ENCODE results near the gene EXT2.

Gene EXT2

DNA sequence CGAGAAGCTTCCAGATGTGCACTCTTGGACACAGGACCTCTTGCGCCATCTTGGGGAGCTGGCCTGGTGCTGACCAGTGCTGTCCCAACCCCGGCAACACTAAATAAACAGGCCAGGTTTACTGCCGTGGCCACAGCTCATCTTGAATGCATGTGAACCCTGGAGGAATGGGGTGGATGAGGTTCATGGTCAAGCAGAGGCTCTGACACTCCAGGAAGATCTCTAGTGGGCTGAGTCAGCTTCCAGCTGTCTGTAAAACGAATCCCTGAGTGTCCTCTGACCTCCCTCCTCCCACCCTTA, 162.7 kb downstream of the EXT2 start:
- Histone ChIP-seq H3F3A (ENCODE audit: control insufficient read depth, insufficient read depth) (no peaks in the 10 kb centered on the region), H3K4me2 (ENCODE audit: low read length) (no peak overlapping the region), H3K4me3 (ENCODE audit: low read length) (no peak overlapping the region), H3K79me2 (ENCODE audit: control insufficient read depth, low read length) (no peaks in the 10 kb centered on the region), H3K27me3 (ENCODE audit: control insufficient read depth, low read length) (no peaks in the 10 kb centered on the region), H3K4me1 (ENCODE audit: control insufficient read depth, low read length) (no peaks in the 10 kb centered on the region), H3K27ac (ENCODE audit: low read depth, low read length) (no peak overlapping the region), H3K9me2 (replicated peaks; ENCODE audit: control insufficient read depth, low read length) (no peaks in the 10 kb centered on the region), H3K9me3 (ENCODE audit: control insufficient read depth, insufficient read depth, low read length) (peaks cover 4% of the 10 kb centered on the region), H3K36me3 (ENCODE audit: control insufficient read depth, low read length) (no peaks in the 10 kb centered on the region), H4K20me1 (ENCODE audit: control insufficient read depth, insufficient read depth, low read depth, low read length) (no peaks in the 10 kb centered on the region)
- TF ChIP-seq, protein P1, sequence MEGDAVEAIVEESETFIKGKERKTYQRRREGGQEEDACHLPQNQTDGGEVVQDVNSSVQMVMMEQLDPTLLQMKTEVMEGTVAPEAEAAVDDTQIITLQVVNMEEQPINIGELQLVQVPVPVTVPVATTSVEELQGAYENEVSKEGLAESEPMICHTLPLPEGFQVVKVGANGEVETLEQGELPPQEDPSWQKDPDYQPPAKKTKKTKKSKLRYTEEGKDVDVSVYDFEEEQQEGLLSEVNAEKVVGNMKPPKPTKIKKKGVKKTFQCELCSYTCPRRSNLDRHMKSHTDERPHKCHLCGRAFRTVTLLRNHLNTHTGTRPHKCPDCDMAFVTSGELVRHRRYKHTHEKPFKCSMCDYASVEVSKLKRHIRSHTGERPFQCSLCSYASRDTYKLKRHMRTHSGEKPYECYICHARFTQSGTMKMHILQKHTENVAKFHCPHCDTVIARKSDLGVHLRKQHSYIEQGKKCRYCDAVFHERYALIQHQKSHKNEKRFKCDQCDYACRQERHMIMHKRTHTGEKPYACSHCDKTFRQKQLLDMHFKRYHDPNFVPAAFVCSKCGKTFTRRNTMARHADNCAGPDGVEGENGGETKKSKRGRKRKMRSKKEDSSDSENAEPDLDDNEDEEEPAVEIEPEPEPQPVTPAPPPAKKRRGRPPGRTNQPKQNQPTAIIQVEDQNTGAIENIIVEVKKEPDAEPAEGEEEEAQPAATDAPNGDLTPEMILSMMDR (IDR thresholded peaks at IDR 0.05; ENCODE audit: low read depth, low read length, poor library complexity, severe bottlenecking), result no peak
- TF ChIP-seq EZH2phosphoT487 (IDR thresholded peaks at IDR 0.05; ENCODE audit: borderline replicate concordance, low read length), result no peak

GRCh38 chr11:44258839-44259420, 163.5 kb downstream of the EXT2 start:
- no peak for TF ChIP-seq EZH2phosphoT487 (IDR thresholded peaks at IDR 0.05; ENCODE audit: borderline replicate concordance, low read length)
- TF ChIP-seq, protein P1 (IDR thresholded peaks at IDR 0.05; ENCODE audit: low read depth, low read length, poor library complexity, severe bottlenecking), result no peak
- Histone ChIP-seq H3K4me3 (ENCODE audit: low read length) (no peak overlapping the region), H3F3A (ENCODE audit: control insufficient read depth, insufficient read depth) (no peaks in the 10 kb centered on the region), H3K36me3 (ENCODE audit: control insufficient read depth, low read length) (no peaks in the 10 kb centered on the region), H3K27ac (ENCODE audit: low read depth, low read length) (no peak overlapping the region), H3K9me2 (replicated peaks; ENCODE audit: control insufficient read depth, low read length) (no peaks in the 10 kb centered on the region), H3K79me2 (ENCODE audit: control insufficient read depth, low read length) (no peaks in the 10 kb centered on the region), H3K4me2 (ENCODE audit: low read length) (no peak overlapping the region), H3K4me1 (ENCODE audit: control insufficient read depth, low read length) (no peaks in the 10 kb centered on the region), H4K20me1 (ENCODE audit: control insufficient read depth, insufficient read depth, low read depth, low read length) (no peaks in the 10 kb centered on the region), H3K27me3 (ENCODE audit: control insufficient read depth, low read length) (no peaks in the 10 kb centered on the region), H3K9me3 (ENCODE audit: control insufficient read depth, insufficient read depth, low read length) (no peaks in the 10 kb centered on the region)

DNA sequence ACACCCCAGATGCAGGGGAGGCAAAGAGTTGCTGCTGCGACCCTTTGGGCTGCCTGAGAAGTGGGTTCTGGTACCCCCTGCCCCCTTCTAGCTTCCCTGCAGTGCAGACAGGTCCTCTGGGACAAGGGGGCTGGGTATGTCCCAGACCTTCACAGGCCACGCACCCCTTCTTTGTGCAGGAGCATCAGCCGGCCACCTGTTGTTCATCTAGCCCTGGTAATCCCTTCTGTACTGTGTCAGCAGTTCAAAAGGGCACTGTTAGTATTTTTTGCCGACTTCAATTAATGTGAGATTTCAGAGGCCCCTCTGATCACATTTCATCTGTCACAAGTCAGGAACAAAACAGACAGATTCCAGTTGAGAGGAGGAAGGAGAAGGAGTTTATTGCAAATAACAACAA, 164.6 kb downstream of the EXT2 start:
- TF ChIP-seq EZH2phosphoT487 (IDR thresholded peaks at IDR 0.05; ENCODE audit: borderline replicate concordance, low read length), result no peak
- TF ChIP-seq, protein P1 (IDR thresholded peaks at IDR 0.05; ENCODE audit: low read depth, low read length, poor library complexity, severe bottlenecking), result no peak
- Histone ChIP-seq H3K4me3 (ENCODE audit: low read length) (no peak overlapping the region), H3K9me2 (replicated peaks; ENCODE audit: control insufficient read depth, low read length) (no peaks in the 10 kb centered on the region), H3K9me3 (ENCODE audit: control insufficient read depth, insufficient read depth, low read length) (no peaks in the 10 kb centered on the region), H3K79me2 (ENCODE audit: control insufficient read depth, low read length) (no peaks in the 10 kb centered on the region), H3K4me1 (ENCODE audit: control insufficient read depth, low read length) (no peaks in the 10 kb centered on the region), H3K27ac (ENCODE audit: low read depth, low read length) (no peak overlapping the region), H3K4me2 (ENCODE audit: low read length) (no peak overlapping the region), H3K27me3 (ENCODE audit: control insufficient read depth, low read length) (no peaks in the 10 kb centered on the region), H3K36me3 (ENCODE audit: control insufficient read depth, low read length) (no peaks in the 10 kb centered on the region), H3F3A (ENCODE audit: control insufficient read depth, insufficient read depth) (no peaks in the 10 kb centered on the region), H4K20me1 (ENCODE audit: control insufficient read depth, insufficient read depth, low read depth, low read length) (no peaks in the 10 kb centered on the region)

Data from DOHH2 (cell line).